ENCODE results near the gene TXNIP.

TXNIP gene

DNA sequence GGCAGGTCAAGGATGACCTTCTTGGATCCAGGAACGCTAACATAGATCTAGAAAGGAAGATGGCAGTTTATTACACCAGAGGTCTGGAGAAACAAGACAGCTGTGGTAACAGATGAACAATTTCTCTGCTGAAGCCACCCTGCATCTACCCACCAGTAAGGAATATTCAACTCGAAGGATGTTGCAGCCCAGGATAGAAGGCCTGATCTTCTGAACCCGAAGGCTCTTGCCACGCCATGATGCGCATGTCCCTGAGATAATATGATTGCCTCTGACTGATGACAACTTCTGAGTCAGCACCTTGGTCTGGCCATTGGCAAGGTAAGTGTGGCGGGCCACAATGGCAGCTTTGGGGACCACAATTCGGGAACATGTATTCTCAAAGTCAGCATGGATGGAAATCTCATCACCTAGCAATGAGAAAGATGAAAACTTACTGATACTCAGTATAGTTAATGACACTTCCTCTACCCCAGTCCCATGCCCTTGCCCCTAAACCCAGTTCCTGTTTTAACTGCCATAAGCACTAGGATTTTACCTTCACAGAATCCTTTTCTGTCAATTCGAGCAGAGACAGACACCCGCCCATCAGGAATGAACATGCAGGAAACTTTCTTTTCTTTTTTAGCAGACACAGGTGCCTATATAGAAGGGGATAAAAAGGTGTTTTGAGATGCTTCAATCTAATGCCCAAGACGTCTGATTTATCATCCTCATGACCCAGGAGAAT, 1.8 kb downstream of the TXNIP start:
- DNase-seq: no peak
- Histone ChIP-seq H3K27me3 (no peaks in the 10 kb centered on the region), H3K4me3 (ENCODE audit: low read depth, low read length) (peak overlapping the region; percentile 83), H3K36me3 (peaks cover 33% of the 10 kb centered on the region), H3K4me1 (peaks cover 6% of the 10 kb centered on the region), H3K9me3 (no peaks in the 10 kb centered on the region)
- TF ChIP-seq, protein P1, sequence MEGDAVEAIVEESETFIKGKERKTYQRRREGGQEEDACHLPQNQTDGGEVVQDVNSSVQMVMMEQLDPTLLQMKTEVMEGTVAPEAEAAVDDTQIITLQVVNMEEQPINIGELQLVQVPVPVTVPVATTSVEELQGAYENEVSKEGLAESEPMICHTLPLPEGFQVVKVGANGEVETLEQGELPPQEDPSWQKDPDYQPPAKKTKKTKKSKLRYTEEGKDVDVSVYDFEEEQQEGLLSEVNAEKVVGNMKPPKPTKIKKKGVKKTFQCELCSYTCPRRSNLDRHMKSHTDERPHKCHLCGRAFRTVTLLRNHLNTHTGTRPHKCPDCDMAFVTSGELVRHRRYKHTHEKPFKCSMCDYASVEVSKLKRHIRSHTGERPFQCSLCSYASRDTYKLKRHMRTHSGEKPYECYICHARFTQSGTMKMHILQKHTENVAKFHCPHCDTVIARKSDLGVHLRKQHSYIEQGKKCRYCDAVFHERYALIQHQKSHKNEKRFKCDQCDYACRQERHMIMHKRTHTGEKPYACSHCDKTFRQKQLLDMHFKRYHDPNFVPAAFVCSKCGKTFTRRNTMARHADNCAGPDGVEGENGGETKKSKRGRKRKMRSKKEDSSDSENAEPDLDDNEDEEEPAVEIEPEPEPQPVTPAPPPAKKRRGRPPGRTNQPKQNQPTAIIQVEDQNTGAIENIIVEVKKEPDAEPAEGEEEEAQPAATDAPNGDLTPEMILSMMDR (IDR thresholded peaks at IDR 0.05; ENCODE audit: low read depth, low read length): no peak

DNA sequence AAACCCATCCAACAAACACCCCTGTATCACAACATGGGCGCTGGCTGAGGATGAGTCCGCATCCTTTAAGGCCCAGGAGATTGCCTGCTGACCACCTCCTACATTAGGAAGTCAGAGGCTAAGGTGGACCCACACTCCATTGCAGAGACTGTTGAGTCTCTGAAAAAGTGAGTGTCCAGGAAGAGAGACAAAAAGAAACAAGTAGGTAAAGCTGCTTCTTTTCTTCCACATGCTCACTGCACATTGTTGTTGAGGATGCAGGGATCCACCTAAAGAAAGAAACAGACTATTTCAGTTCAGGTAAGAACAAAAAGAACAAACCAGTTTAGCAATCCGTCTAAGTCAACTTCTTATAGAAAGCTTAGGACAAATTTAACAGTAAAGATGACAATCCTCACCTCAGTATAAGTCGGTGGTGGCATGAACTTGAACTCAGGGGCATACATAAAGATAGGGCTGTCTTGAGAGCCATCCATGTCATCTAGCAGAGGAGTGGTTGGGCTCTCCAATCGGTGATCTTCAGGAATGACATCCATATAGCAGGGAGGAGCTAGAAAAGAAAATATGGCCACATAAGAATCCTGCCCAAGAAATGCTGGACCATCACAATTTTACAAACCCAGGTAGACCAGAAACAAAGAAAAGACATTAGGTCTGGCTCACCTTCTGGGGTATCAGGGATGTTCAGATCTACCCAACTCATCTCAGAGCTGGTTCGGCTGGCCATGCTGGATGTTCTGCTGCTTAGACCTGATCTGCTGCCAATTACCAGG, 2.6 kb downstream of the TXNIP start:
- DNase-seq: no peak
- TF ChIP-seq, protein P1 (IDR thresholded peaks at IDR 0.05; ENCODE audit: low read depth, low read length): no peak
- H3K27me3 ChIP-seq: no peaks in the 10 kb centered on the region
- H3K4me3 ChIP-seq (ENCODE audit: low read depth, low read length): peak overlapping the region; percentile 83
- H3K4me1 ChIP-seq: peaks cover 6% of the 10 kb centered on the region
- H3K9me3 ChIP-seq: no peaks in the 10 kb centered on the region
- peaks cover 33% of the 10 kb centered on the region for H3K36me3 ChIP-seq

DNA sequence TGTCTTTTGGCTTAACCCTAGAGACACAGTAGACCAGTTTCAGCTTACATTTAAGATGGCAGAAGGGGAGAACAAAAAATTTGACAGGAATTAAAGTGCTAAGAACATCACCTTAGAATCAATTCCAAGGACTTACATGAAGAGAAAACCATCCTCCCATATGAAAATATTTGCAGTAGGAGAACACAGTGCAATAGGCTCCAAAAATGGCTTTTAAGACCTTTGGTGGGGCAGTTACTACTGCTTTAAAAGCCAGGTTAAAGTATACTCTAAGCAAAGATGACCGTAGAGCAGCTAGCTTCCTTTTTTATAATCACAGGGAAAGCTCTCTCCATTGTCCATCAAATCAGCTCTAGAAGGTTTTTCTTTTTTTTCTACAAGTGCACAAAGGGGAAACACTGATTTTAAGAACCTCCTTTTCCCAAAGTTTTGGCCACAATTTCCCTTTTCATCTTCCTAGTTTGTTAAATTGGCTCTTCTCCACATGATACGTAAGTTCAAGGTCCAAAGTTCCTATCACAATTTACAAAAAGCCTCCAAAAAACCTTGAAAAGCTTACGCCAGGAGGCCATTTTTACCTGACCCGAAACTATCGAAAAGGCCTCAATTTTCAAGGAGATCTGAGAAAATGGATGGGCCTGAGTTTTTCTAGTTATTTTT, 3.3 kb downstream of the TXNIP start:
- TF ChIP-seq, protein P1 (IDR thresholded peaks at IDR 0.05; ENCODE audit: low read depth, low read length): no peak

DNA sequence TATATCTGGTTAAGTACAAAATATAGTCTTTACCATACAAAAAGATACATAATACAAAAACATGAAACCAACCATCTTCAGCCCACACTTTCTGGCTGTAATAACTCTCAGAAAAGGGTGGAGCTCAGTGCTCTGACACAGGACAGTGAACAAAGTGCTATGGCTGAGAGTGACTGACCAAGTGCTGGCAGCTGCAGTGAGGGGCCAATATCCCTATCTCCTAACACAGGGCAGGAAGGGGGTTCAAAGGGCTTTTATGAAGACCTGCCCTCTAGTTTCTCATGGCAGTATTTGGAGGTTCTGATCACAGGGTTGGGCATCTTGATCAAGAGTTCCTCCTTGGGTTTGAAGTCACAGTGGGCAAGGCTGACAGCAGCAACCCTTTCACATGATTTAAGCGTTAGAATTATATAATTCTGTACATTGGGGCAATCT, 3.9 kb downstream of the TXNIP start:
- peaks cover 33% of the 10 kb centered on the region for H3K36me3 ChIP-seq
- peaks cover 5% of the 10 kb centered on the region for H3K4me1 ChIP-seq
- H3K27me3 ChIP-seq: no peaks in the 10 kb centered on the region
- no peak overlapping the region; the same call in 1 of the 2 replicates for H3K4me3 ChIP-seq (ENCODE audit: low read depth, low read length)
- TF ChIP-seq, protein P1 (IDR thresholded peaks at IDR 0.05; ENCODE audit: low read depth, low read length): no peak
- no peaks in the 10 kb centered on the region for H3K9me3 ChIP-seq
- DNase-seq: no peak

More for the DNA sequence above, 3.3 kb downstream of the TXNIP start:
- Histone ChIP-seq H3K4me3 (ENCODE audit: low read depth, low read length) (peak overlapping the region; percentile 7; the same call in 1 of the 2 replicates), H3K27me3 (no peaks in the 10 kb centered on the region), H3K36me3 (peaks cover 33% of the 10 kb centered on the region), H3K4me1 (peaks cover 6% of the 10 kb centered on the region), H3K9me3 (no peaks in the 10 kb centered on the region)
- no peak for DNase-seq

DNA sequence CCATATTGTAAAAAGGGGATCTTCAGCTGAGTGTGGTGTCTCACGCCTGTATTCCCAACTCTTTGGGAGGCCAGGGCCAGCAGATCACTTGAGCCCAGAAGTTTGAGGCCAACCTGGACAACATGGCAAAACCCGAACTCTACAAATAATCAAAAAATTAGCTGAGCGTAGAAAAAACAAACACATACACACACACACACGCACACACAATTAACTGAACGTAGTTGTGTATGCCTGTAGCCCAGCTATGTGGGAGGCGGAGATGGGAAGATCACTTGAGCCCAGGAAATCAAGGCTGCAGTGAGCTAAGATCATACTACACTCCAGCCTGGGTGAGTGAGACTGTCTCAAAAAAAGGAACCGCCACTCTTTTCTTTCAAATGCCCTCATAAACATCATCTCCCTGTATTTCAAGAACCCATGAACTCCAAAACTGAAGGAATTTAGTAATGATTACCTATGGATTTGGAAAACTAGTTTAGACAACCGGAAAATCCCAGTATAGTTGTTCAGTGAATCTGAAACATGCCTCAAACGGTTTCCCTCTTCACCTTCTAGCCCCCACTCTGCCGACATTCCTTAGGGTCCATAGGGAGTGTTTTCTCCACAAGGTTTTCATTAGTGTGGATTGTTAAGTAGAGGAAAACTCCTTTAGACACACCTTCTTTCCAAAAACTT, 4.5 kb downstream of the TXNIP start:
- Histone ChIP-seq H3K4me1 (no peaks in the 10 kb centered on the region), H3K36me3 (peaks cover 33% of the 10 kb centered on the region), H3K9me3 (no peaks in the 10 kb centered on the region), H3K27me3 (no peaks in the 10 kb centered on the region), H3K4me3 (ENCODE audit: low read depth, low read length) (no peak overlapping the region)
- no peak for DNase-seq
- TF ChIP-seq, protein P1 (IDR thresholded peaks at IDR 0.05; ENCODE audit: low read depth, low read length): no peak

Measured in BE2C (cell line).